CD1c-positive myeloid dendritic cell (primary cell): ENCODE results near the gene CDK2AP2.
A peak's percentile ranks its signal among the peaks of the same experiment; 100 is the strongest.

Source experiments
- DNase-seq: peaks from one replicate; pipeline ENCODE4 v3.0.0-alpha.2; 2016; ENCODE audit errors: extremely low spot score

CDK2AP2 gene

DNA sequence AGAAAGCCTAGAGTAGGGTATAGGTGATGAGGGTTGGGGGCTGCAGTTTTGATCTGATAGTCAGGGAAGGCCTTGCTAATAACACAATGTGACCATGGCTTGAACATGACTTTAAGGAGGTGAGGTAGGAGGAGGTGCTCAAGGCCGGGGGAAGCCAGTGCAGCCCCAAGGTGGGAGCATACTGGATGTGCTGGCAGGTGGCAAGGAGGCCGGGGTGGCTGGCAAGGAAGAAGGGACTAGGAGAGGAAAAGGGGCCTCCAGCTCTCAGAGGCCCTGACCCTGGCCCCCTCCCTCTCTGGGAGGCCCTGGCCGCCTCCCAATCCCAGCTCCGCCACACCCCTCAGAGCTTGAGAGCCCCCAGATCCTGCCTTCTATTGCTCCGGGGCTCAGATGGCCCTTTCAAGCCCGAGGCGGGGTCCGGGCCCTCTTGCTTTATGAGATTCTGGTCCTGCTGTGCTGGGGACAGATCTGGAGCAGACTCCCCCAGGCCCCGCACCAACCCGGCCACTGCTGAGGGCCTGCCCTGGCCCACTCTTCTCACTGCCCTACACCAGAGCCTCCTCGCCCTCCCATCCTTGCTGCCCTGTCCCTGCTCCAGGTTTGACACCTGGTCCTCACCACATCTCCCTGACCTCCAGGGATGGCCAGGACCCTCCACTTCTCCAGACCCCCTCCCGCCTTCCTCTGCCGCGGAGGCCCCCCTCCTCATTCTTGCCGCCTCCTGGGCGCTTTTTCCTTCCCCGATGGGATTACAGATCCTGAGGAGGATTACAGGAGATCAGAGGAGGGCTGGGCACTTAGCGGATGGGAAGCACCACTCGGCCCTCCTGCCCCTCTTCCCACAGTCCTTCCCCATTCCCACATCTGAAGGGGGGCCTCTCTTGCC is 4.6 kb downstream of the CDK2AP2 start:
- DNase-seq = no peak

GRCh38 chr11:67502328-67502979 is 5.5 kb downstream of the CDK2AP2 start:
- DNase-seq = no peak

- DNase-seq = no peak
Observed at GRCh38 chr11:67501854-67502253, 6.1 kb downstream of the CDK2AP2 start.

- DNase-seq = peak; percentile 60
Observed at GRCh38 chr11:67500831-67501715, 6.9 kb downstream of the CDK2AP2 start.

- no peak for DNase-seq
Observed at GRCh38 chr11:67500484-67500821, 7.5 kb downstream of the CDK2AP2 start.

DNA sequence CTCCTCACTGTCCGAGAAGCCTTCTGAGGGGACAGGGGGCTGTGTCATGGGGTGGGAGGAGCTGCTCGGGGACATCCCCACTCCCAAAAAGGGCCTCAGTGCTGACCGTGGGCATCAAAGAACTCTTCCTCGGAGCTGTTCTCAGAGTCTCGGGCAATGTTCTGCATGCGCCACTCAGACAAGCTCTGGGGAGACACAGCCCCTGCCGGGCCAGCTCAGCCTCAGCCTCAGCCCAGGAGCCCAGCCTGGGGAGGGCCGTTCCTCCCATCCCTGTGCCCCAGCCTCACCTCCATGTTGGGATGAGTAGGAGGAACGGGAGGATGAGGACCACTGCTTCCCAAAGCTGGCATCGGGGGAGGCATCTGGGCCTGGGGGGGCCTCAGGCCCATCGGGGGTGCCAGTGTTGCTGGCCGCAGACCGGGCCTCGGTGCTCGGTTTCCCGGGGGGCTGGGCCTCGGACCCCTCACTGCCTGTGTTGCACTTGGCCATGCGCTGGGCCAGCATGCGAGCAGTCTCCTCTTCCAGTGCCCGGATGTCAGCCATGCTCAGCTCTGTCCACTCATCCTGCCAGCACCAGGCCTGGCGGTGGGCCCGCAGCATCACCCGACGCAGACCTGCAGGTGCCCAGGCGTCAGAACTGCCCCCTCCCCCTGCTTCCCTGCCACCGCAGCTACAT is 8.0 kb downstream of the CDK2AP2 start:
- DNase-seq = no peak

- no peak for DNase-seq
Observed at GRCh38 chr11:67498544-67498972, 9.4 kb downstream of the CDK2AP2 start.

DNA sequence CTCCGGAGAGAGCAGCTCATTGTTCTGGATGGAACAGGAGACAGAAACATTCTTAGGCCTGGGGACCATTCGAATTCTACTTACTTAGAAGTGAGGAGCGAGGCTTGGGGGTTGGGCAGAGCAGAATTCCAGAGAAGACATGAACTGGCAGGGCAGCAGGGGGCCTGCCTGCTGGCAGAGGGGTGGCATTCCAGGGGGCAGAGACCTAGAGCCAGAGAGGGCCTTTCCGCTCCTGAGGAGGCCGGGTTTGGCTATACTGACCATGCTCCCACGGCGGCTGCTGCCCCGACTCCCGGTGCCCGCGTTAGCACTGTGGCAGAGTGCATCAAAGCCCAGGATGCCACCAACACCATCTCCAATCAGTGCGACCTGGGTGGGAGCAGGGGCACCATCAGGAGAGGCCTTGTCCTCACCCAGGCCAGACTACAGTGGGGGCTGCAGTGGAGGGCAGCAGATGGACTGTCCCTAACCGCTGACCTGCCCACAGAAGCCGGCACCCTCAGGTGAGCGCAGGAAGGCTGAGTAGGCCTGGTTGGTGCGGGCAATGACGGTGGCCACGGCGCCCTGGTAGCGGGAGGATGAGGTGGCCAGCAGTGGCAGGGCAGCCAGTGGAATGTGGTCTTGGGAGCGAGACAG is 10.2 kb downstream of the CDK2AP2 start:
- DNase-seq = no peak

DNA sequence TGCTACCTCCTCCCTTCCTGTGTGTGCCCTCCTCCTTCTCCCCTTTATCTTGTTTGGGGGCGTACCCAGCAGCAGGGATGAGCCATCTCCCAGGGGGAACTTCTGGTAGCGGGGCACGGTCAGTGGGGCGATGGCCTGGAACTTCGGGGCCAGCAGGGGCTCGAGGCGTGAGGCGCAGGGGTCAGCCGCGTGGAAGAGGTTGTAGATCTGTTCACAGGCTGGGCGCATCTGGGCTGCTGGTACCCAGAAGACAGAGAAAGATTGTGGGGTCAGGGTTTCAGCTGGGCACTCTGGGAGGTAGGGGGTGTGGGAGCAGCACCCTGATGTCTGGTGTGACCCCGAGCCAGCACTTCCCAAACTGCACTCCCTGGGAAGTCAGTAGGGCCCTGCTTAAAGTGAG is 11.8 kb downstream of the CDK2AP2 start:
- no peak for DNase-seq

DNA sequence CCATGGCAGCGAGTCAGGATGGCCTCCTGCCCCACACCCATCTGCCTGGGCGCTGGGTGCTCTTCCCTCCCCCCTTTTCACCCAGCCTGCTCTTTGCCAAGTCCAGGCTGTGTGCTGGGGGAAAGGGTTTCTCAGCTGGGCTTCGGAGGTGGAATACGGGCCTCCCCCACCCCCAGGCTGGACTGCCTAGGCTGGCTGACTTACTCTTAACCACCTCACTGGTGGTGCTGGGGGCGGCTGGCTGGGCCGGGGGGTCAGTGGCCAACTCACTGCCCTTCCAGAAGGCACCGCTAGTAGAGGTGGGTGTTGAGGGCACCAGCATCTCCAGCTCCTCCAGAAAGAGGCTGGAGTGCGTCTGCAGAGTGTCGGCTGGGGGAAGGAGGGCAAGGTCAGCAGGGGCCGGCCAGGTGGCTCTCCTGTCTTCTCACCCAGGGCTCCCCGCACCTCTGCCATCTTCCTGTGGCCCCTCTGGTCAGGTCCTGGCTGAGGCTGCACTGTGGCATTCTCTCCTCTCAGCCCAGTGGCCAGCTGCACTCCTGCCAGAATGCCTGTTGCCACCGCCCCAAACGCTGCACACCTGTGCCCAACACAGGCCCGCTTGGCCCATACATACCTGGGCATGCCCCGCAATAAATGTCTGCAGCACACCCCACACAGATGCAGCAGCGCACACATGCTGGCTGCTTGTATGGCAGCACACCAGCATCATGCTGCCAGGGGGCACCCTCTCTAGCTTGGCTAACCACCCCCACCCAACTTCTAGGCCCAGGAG is 12.5 kb downstream of the CDK2AP2 start:
- DNase-seq = no peak

- no peak for DNase-seq
Observed at GRCh38 chr11:67494371-67495233, 13.4 kb downstream of the CDK2AP2 start.

- no peak for DNase-seq
Observed at GRCh38 chr11:67493548-67494370, 14.2 kb downstream of the CDK2AP2 start.

- DNase-seq = no peak
Observed at GRCh38 chr11:67492801-67493547, 15.0 kb downstream of the CDK2AP2 start.

GRCh38 chr11:67492069-67492727 is 15.8 kb downstream of the CDK2AP2 start:
- DNase-seq = no peak

- no peak for DNase-seq
Observed at GRCh38 chr11:67491276-67492068, 16.5 kb downstream of the CDK2AP2 start.

- DNase-seq = no peak
Observed at GRCh38 chr11:67490727-67491065, 17.3 kb downstream of the CDK2AP2 start.
